GM19468 (cell line): ENCODE results near the gene PARP16.

Experiments
- ATAC-seq: cut with Tn5 transposase; IDR thresholded peaks from one replicate; pipeline ENCODE4 v1.9.1; 2021; ENCODE audit warnings: mild to moderate bottlenecking, moderate library complexity, moderate number of reproducible peaks; ENCODE audit not compliant: unreplicated experiment; ENCODE audit errors: extremely low read depth

The PARP16 gene, protein sequence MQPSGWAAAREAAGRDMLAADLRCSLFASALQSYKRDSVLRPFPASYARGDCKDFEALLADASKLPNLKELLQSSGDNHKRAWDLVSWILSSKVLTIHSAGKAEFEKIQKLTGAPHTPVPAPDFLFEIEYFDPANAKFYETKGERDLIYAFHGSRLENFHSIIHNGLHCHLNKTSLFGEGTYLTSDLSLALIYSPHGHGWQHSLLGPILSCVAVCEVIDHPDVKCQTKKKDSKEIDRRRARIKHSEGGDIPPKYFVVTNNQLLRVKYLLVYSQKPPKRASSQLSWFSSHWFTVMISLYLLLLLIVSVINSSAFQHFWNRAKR

DNA sequence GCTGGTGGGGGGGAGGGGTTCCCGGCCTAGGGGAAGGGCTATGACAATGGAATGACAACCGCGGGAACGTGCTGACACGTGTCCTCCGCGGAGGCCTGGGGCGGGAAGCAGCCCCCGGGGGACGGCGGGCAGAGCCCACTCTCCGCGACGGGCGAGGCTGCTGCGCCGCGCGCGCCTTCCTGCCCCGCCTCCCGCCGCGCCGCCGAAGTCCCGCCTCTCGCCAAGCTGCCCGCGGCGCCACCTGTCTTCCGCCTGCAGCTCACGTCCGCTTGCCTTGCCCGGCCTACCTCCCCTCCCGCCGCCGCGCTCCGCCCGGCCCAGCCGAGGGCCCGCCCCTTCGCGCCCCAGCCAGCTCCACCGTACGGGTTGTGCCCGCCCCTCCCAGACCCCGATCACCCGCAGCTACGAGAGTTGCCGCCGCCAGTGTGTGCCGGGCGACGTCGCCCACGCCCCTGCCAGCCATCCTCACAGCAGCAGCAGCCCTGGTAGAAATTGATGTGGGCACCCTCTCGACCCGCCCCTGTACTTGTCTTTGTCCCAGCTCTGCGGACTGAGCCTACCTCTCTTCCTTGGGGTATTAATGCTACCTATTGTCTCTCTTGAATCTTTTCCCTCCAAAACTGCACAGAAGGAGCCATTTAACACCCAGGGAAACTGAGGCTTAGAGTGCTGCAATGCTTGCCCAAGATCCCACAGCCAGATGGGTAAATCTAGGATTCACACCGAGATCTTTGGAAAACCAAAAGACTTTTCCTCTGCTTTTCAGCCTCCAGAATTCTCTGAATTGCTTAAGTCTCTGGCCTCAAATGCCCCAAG is at the start of gene PARP16:
Gene PARP16 (minus strand): TSS at position 180 of the 816 bp plus-strand sequence. CDS start 457 bp downstream, outside the sequence.
- ATAC-seq: peak; percentile 55

DNA sequence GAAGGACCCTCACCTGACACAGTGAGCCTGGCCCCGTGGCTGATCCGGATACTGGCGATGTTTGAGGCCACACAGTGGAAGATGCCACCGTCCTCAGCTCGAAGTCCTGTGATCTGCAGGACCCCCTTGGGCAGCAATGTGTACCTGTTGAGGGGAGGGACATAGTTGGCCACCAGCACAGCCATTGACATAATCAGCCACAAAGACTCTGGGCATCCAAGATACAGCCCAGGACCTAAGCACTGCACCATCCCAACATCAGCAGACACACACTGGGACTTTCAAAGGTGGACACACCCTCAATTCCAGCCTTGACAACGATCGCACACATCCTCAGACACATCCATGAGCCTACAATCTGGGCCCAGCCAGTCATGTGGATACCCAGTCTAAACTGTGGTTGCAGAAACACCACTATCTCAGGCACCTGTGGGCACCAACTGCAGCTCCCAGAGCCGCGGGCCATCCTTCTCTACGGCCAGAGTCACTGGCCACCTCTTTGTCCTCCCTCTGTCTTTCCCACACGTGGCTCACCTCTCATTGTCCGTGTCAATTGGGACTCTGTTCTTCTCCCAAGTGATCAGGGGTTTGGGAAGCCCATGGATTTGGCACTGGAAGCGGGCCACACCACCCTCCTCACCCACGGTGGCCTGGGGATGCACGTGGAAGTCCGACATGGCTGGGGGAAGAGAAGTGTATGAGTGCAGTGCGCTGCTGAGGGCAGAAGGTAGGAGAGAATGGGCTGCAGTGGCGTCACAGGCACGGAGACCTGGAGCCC is 48.8 kb upstream of the PARP16 start:
- no peak for ATAC-seq

DNA sequence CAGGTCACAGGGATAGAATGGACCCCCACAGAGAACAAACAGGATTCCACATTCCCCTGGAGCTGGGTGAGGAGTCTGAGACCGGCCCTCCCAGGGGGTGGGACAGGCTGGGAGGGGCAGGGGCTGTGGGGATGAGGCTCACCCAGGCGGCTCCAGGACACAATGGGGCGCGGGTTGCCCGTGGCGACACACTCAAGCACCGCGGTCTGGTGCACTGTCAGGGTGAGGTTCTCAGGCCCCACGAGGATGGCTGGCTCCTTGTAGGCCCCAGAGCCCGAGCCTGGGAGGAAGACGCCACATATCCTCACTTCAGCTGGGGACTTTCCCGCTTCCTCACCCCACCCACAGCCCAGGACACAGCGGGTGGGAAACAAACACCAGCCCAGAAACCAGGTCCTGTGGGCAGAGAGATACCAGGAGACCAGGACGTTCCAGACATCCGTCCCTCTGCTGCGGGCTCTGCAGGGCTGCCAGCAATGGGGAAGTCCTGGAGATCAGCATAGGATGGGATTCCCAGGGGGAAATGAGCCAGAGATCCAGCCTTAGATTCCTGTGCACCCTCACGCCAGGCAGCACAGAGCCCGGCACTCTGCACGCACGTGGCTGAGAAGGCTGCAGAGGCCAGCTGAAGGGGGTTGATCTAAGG is 48.0 kb upstream of the PARP16 start:
- no peak for ATAC-seq

DNA sequence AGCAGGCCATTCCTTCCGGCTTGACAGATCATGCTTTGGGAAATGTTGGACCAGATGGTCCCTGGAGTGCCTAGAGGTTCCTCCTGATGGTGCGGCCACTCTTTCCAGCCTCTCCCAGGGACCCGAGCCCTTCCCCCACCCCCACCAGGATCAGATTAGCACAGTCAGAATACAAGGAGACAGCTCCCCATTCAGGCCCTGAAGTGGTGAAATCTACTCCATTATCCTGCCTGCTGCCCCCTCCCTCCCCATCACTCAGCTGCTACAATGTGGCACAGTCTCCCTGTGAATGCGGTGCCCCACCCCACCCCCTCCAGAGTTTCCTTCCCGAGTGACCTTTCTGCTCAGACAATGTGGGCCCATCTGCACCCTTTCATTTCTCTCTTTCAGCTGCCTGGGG is 47.2 kb upstream of the PARP16 start:
- ATAC-seq: no peak

DNA sequence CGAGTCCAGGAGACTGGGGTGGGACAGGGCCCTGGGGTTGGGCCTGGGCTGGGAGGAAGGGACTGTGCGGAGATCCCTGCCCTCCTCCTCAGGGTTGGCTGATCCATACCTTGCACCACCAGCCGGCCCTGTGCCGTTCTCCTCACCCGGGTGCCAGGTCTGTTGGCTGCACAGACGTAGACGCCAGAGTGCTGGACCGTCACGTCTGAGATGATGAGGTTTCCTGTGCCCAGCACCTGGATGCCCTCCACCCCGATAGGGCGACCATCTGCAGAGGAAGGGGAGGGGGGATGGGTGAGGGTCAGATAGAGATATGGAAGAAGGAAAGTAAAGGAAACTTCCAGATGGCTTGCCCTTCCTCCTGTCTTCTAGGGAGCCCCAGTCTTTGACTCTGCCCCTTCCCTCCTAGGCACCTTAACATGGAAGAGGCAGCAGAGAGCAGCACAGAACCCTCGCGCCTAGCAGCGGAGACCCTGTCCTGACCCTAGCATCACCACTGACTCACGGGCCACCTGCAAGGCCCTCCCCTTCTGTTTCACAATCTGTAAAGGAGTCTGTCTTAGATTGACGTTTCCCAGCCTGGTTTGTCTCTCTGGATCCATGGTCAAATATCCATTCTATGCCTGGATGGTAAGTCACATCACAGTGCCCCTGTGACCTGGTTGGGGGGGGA is 46.6 kb upstream of the PARP16 start:
- ATAC-seq: no peak

DNA sequence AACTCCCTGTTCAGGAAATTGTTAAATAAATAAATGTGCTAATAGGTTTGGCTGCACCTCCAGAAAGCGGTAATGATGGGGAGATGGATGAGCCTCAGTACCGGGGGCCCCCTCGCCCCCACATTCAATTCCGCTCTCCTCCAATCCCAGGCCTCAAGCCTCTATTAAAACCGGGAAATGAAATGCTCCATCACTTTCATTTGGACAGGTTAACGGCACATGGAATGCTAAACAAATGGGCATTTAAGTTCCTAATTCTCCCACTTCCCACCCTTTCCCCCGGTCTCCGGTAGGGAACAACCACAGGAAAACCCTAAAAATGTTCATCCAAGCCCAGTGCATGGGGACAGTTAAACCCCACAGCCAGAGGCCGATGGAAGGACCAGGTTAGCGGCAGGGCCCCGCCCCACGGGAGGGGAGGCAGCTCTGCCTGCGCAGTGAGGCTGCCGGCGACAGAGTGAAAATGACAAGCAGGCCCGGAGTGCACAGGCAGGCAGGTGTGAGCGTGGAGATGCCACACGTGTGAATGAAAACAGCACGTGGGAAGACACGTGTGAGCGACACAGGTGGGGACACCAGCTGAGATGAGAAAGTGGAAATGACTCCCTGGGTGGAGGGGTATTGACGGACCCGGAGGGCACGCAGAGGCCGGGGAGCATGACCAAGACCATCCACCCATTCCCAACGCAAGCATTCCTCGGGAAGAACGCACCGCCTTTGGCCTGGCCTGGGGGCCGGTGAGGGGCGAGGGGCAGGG is 45.9 kb upstream of the PARP16 start:
- ATAC-seq: no peak

DNA sequence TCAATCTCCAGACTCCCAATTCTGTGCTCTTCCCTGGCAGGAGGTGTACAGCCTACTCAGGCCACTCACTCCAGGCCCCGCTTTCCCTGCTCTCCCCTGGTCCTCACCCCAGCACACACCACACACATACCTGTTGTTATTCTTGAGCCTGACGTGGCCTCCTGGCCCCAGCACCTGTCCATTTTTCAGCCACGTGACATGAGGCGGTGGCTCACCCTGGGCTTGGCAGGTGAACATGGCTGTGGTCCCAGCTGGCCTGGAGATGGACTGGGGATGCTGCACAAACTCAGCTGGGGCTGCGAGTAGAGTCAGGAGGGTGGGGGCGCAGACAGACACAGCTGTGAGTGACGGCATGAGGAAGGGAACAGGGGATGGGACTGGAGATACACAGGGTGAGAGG is 45.1 kb upstream of the PARP16 start:
- ATAC-seq: no peak

DNA sequence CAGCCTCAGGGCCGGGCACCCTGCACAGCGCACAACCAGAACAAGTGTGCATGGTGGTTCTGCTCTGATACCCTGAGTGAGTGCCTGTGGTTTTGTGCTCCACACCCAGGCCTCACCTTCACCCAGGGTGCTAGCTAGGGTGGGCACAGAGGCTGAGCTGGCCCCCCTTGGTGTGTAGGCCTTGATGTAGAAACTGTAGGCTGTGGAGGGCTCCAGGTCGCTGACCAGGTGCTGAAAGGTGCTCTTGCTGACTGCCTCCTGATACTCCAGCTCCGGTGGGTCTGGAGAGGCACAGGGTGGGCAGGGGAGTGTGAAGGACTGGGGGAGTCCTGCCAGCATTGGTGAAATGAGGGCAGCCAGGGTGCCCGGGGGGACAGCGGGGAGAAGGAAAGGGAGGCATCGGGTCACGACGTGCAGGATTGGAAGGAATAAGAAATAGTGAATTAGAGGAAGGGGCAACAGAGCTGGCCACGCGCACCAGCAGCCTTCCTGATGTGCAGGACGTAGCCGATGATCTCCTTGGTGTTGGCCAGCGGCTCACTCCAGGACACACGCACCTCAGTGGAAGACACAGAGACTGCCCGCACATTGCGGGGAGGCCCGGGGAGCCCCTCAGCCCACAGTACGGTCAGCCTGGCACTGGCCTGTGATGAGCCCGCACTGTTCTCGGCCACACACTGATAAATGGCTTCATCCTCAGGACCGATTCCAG is 44.4 kb upstream of the PARP16 start:
- ATAC-seq: no peak

DNA sequence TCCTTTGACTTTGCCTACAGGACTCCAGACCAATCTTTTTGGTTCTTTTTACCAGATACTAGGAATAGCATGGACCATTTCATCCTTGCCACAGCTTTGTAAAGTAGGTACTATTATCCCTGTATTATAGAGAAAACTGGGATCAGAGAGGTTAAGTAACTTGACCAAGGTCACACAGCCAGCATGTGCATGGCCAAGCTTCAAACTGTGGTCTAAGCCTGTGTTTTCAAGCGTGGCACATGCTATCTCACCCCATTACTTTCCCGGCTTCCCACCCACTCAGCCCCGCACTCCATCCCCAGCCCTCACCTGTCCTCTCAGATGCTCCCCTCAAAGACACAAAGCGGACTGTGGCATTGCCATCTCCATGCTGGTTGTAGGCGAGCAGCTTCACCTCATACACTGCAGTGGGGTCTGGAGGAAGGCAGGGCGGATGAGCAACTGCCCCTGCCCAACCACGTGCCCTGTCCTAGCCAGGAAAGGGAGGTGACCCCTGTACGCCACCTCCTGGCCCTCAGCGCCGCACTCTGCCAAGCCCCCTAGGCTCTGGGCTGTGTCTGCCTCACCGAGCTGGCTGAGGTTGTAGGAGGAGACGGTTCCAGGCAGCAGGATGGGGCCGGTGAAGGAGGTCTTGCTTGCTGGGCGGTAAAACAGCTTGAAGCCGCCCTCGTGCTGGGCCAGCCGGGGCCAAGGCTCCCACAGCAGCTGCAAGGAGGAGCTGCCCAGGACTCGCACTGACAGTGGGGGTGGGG is 43.5 kb upstream of the PARP16 start:
- ATAC-seq: no peak

DNA sequence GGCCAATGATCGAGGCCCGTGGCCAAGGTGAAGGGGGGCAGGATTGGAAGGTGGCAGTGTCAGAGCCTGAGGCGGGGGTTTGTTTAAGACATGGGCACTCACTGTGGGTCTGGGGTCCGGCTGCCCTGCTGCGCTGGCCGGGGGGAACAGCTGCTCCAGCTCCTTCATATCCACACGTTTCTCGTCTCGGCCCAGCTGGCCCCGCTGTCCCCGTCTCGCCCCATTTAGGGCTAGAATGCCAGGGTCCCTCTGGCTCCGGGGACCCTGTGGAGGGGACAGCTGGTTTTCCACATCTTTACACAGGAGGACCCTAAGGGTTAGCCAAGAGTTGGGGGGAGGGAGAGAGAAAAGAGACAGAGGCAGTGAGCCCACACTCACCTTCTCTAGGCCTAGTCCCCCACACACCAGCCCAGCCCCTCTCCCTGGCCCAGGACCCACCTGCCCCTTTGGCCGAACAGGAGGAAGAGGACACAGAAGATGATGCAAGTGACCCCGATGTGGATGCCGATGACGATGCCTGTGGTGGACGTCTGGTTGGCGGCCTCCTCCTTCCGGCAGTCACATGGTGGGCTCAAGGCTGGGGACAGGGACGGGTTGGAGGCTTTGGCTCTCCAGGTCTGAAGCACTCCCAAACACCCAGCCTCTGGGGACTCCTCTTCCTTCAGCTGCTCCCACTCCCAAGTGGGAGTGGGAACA is 42.8 kb upstream of the PARP16 start:
- ATAC-seq: no peak

DNA sequence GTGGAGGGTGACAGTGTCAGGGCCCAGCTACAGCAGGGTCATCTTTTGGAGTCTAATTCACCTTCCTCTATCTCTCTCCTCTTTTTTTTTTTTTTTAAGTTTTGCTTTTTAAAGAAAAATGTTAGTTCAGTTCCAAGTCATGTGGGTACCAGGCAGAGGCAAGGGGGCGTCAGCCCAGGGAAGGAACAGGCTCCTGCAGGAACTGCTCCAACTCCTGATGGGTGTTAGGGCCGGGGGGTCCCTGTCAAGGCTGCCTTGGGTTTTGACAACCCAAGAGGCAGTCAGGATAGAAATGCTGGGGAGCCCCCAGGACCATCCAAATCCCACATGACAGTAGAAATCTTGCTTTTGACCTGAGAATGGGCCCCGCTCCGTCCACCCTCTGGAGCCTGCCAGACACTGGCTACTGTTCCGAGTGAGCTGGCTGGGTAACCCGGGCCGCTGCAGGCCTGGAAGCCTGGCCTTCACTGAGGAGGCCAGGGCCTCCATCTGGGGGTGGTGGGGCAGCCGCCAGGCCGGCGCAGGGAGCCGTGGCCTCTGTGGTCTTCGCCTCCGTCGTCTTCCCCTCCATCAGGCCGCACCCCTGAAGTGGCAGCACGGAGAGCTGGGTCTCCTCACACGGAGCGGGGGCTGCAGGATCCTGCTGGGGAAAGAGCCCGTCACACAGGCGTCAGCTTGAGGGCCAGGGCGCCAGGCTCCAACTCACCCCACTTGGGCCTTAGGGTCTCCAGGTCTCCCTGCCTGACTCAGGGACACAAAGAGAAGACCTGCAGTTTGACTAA is 42.0 kb upstream of the PARP16 start:
- ATAC-seq: no peak

DNA sequence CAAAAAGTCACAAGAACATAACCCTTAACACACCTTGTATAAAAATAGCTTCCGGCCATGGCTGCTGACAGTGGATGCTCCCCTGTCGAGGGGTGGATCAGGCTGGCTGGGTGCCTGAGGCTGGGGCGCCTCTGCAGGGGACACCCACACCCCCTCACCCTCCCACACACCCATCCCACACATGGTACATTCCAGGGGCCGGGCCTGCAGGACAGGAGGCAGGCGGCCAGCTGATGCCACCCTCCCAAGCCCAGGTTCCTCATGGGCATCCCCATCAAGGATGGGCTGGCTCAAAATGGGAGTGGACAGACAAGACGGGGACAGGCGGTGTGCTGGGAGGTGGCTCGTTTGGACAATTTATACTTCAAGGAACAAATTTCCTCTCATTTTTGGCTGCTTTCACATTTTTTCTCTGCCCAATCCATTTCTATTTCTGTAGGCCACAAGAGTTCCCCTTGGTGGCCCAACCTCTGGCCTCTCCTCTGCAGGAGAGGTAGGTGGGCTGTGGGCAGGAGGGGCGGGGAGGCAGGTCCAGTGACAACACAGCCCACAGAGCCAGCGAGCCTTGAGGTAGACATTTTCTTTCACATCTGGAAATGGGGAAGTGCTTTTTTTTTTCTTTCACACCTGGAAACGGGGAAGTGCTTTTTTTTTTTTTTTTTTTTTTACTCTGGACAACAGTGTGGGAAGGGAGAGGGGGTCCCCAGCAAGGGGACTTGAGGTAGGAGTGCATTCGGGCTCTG is 41.1 kb upstream of the PARP16 start:
- no peak for ATAC-seq

DNA sequence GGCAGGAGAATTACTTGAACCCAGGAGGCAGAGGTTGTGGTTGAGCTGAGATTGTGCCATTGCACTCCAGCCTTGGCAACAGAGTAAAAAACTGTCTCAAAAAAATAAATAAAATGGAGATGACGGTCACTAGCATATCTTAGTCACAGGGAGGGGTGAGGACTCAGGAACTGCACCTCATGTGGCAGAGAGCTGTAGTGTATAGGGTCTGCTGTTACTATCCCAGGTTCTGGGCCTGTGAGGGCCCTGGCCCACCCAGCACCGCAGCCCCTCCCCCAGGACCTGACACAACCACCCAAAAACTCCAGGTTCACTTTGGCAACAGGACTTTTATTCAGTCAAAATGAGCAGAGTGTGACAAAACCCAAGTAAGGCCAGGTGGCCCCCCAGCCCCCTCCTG is 40.1 kb upstream of the PARP16 start:
- no peak for ATAC-seq

DNA sequence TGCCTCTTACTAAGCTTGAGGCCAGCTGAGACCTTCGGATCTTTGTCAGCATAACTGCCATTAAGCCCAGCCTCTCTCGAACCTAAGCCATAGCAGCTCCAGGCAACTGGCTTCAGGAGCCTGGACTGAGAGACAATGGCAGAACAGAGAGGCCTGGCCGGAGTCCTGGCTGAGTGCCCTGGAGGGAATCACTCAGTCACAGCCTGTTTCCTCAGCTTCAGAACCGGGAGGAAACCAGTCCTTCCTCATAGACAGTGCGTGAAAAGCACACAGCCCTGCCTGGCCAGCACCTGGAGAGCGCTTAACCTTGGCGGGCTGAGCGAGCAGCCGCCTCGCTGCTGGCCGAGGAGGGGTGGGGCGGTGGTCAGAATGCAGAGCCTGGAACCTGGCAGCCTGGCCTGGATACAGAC is 39.4 kb upstream of the PARP16 start:
- ATAC-seq: no peak

DNA sequence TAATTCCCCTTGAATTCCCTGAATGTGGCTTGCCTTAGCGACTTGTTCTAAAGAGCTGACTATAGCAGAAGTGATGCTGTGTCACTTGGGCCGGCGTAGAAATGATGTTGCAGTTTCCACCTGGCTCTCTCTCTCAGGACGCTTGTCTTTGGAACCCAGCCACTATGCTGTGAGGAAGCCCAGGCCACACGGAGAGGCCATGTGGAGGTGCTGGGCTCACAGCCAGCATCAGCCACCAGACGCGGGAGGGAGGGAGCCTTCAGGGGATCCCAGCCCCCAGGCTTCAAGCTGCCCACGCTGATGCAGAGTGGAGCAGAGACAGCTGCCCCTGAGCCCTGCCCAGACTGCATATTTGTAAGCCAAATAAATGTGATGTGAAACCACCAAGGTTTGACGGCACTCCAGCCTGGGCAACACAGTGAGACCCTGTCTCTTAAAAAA is 36.4 kb upstream of the PARP16 start:
- no peak for ATAC-seq

DNA sequence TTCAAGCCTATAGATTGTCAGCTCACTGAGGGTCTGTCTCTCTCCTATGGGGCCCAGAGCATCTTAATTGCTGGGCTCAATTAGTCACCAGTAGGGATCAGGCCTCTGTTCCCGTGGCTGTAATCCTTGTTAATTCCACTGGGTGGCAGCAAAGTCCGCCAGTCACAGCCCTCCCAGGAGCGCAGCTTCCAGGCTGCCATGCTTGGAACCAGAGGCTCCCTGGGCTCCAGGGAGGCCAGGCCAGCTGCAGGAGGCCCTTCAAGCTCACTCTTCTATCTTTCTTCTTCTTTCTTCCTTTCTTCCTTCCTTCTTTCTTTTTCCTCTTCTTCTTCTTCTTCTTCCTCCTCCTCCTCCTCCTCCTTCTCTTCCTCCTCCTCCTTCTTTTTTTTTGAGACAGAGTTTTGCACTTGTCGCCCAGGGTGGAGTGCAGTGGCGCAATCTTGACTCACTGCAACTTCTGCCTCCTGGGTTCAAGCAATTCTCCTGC is 32.2 kb upstream of the PARP16 start:
- ATAC-seq: no peak
